Skeletal muscle tissue (tissue), 4 donors: Measurements from ENCODE around the gene KRT80. TPM values are rescaled to one million over a fixed set of nuclear protein-coding genes. Genes with fewer than 3 reads are reported as not detected.

Experiments used
- H3K27ac ChIP-seq: one replicate; pipeline ENCODE4 v1.7.0; 2013; ENCODE audit warnings: mild to moderate bottlenecking, low read depth, low read length, inconsistent platforms
- H3K27me3 ChIP-seq, 3 donors: one replicate each; pipeline ENCODE4 v1.7.0; 2013; ENCODE audit warnings: low read length in 3 of 3; ENCODE audit not compliant: control insufficient read depth in 3 of 3, insufficient read depth in 3 of 3
- H3K36me3 ChIP-seq, 3 donors: one replicate each; pipeline ENCODE4 v1.7.0; 2013; ENCODE audit warnings: low read length in 3 of 3; ENCODE audit not compliant: control insufficient read depth in 3 of 3, insufficient read depth in 3 of 3
- H3K4me1 ChIP-seq, 3 donors: one replicate each; pipeline ENCODE4 v1.7.0; 2013; ENCODE audit warnings: low read length in 3 of 3, mild to moderate bottlenecking in 3 of 3; ENCODE audit not compliant: control insufficient read depth in 3 of 3, insufficient read depth in 3 of 3
- H3K4me3 ChIP-seq, 3 donors: one replicate each; pipeline ENCODE4 v1.7.0; 2013; ENCODE audit warnings: low read length in 3 of 3
- H3K9ac ChIP-seq, 3 donors: one replicate each; pipeline ENCODE4 v1.7.0; 2013; ENCODE audit warnings: low read length in 3 of 3, mild to moderate bottlenecking in 3 of 3, moderate library complexity in 2 of 3, low read depth in 1 of 3
- H3K9me3 ChIP-seq, 3 donors: one replicate each; pipeline ENCODE4 v1.7.0; 2013; ENCODE audit warnings: low read length in 3 of 3; ENCODE audit not compliant: control insufficient read depth in 3 of 3
- total RNA-seq: library from RNA; depleted of rRNA; stranded (reverse); fragments of >200 nt; gene quantifications from one replicate; pipeline ENCODE4 v1.2.3, GENCODE V29; 2014
- donor health status: Osteomylitis.

KRT80 gene
- total RNA-seq, 1 donor from 2014 or later: 0.52 TPM

DNA sequence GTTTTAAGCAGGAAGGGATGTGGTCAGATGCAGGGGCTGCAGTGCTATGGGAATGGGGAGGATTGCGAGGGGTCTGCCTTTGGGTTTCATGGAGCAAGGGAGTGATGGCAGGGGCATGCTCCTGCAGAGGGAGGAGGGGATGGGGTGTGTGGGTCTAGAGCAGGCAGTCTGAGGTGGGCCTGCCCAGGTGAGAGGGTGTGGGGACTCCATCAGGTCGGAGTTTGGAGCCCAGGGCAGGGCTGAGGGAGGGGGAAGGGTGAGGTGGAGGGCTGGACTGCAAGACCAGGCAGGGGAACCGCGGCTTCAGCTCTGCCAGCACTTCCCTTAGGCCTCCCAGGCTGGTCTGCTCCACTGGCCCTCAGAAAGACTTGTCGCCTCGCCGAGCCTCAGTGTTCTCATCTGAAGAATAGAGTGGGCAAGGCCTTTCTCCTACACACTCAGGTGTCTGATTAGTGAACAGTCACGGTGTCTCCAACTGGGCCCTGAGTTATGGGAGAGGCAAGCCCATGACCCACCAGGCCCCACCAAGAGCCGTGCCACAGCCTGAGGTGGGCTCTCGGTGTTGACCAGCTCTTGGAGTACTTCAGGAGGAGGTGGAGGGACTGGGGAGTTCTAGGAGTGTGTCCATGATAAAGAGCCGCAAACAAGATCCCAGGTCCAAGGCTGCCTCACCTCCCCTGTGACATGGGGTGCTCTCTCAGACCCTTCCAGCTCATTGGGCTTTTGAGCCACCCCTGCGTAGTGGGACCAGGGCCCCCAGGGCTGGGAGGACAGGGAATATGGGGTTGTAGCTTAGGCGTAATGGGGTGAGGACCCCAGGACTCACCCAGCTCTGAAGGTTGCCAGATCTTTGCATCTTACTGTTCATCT lies 20.1 kb upstream of the KRT80 start:
- H3K9me3 ChIP-seq: no peaks in the 10 kb centered on the region
- H3K4me3 ChIP-seq: no peak overlapping the region
- H3K27ac ChIP-seq: no peak overlapping the region
- peaks cover 23 to 41% (median 39%) of the 10 kb centered on the region in 3 donors for H3K4me1 ChIP-seq
- H3K27me3 ChIP-seq: no peaks in the 10 kb centered on the region
- H3K9ac ChIP-seq: peak overlapping the region in 1 of 3 donors; percentile 16
- no peaks in the 10 kb centered on the region for H3K36me3 ChIP-seq

DNA sequence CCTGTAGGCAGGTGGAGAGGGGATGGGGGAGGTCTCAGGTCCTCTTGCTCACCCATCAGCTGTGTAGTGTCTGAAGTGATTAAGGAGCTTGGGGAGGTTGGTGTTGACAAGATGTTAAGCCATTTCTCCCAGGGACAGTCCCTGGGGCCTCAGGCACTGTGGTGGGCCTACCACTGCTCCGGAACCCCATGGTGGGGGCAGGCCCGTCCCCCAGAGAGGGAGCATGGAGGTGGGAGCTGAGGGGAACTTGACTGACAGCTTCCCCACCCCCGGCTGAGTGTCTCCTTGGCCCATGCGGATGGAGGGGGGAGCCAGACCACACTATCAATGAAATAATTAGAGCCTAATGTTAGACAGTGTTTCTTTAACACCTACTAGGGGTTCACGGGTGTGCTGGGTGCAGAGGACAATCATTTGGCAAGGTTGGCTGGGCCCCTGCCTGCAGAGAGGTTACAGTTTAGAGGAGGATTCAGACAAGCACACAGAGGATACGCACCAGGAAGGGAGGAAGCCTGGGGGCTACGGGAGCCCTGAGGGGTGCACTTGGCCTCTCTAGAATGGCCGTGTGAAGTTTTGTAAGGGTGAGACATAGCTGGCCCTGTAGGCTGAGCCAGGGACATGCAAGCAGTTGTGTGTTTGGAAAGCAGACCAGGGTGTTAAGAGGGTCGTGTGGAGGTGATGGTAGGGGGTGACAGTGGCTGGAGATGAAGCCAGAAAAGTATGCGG lies 19.3 kb upstream of the KRT80 start:
- H3K36me3 ChIP-seq: no peaks in the 10 kb centered on the region
- H3K9ac ChIP-seq: no peak overlapping the region
- no peaks in the 10 kb centered on the region for H3K9me3 ChIP-seq
- no peak overlapping the region for H3K4me3 ChIP-seq
- H3K27ac ChIP-seq: no peak overlapping the region
- no peaks in the 10 kb centered on the region for H3K27me3 ChIP-seq
- peaks cover 23 to 37% (median 32%) of the 10 kb centered on the region in 3 donors for H3K4me1 ChIP-seq

DNA sequence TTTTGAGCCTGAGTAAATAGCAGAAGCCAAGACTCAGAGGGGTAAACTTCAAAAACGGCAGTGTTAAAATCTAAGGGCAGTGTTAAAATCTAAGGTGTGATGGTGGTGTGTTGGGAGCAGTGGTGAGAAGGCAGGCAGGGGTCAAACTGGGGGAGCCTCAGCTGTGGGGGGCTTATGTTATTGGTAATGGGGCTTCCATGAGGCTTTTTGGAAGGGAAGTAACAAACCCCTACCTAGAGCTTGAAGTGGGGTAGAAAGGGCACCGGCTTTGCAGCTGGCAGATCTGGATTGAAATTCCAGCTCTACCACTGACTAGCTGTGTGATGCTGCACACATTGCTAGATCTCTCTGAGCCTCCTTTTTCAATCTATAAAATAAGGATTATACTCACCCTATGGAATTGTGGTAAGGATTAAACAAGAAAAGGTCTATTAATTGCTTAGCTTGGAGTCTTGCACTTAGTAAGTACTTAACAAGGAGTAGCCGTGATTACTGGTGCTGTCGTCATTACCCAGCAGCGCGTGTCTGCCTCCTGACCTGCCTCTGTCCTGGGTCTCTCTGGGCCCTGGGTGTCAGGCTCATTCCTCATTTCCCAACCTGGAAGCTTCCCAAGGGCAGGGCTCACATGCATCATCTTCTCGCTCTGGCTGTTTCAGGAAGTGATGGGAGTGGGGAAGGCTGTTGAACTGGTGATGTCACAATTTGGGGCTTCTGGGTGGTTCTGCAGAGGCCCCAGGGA lies 18.5 kb upstream of the KRT80 start:
- Histone ChIP-seq H3K4me3 (no peak overlapping the region), H3K4me1 (peaks cover 22 to 32% (median 30%) of the 10 kb centered on the region in 3 donors), H3K9me3 (no peaks in the 10 kb centered on the region), H3K36me3 (no peaks in the 10 kb centered on the region), H3K27ac (no peak overlapping the region), H3K9ac (no peak overlapping the region), H3K27me3 (no peaks in the 10 kb centered on the region)

DNA sequence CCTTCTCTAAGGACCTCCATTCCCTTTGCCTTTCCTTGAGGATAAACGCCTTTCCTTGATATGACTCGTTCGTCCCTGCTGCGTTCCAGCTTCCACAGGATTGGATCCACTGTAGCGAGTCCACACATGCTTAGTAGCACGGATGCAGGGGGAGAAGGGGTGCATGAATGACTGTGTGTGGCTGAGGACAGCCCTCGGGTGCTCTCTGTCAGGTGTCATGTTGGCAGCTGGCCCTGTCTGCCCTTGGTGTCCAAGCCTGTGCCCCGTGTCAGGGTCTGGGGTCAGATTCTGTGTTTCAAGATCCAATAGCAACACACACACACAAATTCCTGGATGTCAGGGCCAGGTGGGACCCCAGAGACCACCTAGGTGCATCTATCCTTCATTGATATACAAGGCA lies 17.5 kb upstream of the KRT80 start:
- Histone ChIP-seq H3K4me1 (peaks cover 22 to 31% (median 29%) of the 10 kb centered on the region in 3 donors), H3K27ac (no peak overlapping the region), H3K27me3 (no peaks in the 10 kb centered on the region)

DNA sequence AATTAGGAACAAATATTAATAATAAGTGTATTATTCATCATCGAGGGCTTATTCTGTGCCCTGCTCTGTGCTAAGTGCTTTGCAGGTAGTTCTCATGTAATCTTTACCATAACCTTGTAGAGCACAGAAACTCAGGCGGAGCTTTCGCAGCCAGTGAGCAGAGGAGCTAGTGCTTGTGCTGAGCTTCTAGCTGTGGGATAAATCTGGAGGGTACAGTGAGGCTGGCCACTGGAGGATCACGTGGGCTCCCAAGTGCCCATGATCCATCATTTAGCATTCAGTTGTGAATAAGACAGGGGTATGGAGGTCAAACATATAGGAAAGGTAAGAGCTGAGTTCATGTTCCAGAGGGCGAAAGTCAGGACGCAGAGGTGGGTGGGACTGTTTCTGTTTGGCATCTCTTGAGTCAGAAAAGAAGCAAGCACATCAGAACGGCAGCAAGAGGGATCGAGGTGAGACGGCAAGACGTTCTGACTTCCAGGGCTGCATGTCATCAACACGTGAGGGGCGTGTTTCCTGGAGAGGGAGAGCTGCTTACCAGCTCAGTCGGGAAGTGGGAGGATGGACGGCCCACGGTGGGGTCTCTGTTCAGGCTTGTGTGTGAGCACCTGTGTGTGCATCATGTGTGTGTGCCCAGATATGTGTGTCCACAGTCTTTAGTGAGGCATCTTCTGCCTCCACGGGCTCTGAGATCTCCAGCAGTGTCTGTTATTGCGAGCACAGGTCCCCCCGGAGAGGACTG lies 16.8 kb upstream of the KRT80 start:
- Histone ChIP-seq H3K4me1 (peaks cover 24 to 31% (median 27%) of the 10 kb centered on the region in 3 donors), H3K4me3 (no peak overlapping the region), H3K27ac (no peak overlapping the region), H3K36me3 (no peaks in the 10 kb centered on the region), H3K27me3 (peaks cover 0 to under 1% (median 0%) of the 10 kb centered on the region in 3 donors), H3K9me3 (no peaks in the 10 kb centered on the region), H3K9ac (no peak overlapping the region)

More for the DNA sequence above, 17.5 kb upstream of the KRT80 start:
- no peaks in the 10 kb centered on the region for H3K9me3 ChIP-seq
- no peak overlapping the region for H3K9ac ChIP-seq
- H3K36me3 ChIP-seq: no peaks in the 10 kb centered on the region
- H3K4me3 ChIP-seq: no peak overlapping the region

DNA sequence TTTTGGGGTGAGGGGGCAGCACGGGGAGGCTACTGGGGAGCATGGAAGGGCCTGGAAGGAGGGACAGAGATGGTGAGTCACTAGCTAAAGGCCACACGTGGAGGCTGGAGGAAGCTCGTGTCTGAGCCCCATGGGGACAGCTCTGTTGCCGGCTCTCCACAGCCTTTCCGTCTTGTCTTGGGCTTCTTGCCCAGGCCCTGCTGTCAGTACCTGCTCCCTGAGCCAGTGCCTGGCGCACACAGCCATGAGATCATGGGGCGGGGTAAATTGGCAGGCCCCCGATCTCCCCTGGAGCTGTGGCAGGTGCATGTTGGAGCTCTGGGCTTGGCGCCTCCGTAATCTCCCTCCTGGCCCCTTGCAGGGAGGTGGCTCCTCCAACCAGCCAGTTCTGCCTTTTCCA lies 16.1 kb upstream of the KRT80 start:
- H3K9me3 ChIP-seq: no peaks in the 10 kb centered on the region
- H3K36me3 ChIP-seq: no peaks in the 10 kb centered on the region
- peaks cover 29 to 36% (median 30%) of the 10 kb centered on the region in 3 donors for H3K4me1 ChIP-seq
- peak overlapping the region in 2 of 3 donors; percentile 3 to 50 for H3K9ac ChIP-seq
- H3K27ac ChIP-seq: no peak overlapping the region
- H3K4me3 ChIP-seq: no peak overlapping the region
- H3K27me3 ChIP-seq: peaks cover 0 to 7% (median 0%) of the 10 kb centered on the region in 3 donors

DNA sequence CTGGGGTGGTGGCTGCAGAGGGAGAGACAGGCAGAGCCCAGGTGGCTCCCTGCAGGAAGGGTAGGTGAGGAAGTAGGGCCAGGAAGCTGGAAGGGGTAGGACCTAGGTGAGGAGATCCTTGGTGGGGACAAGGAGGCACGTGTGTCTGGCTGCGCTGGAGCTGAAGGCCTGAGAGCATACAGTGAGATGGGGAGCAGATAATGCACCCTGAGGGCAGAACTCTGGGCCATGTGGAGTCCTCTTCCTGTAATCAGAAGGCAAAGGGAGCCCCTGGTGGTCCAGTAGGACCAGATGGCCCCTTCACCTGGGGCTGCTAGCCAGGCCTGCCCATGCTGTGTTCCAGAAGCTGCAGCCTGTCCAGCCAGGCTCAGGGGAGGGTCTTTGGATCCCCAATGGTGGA lies 15.3 kb upstream of the KRT80 start:
- H3K9ac ChIP-seq: no peak overlapping the region
- H3K4me3 ChIP-seq: no peak overlapping the region
- no peak overlapping the region for H3K27ac ChIP-seq
- no peaks in the 10 kb centered on the region for H3K9me3 ChIP-seq
- H3K4me1 ChIP-seq: peaks cover 34 to 40% (median 36%) of the 10 kb centered on the region in 3 donors
- H3K27me3 ChIP-seq: peaks cover 0 to 8% (median 0%) of the 10 kb centered on the region in 3 donors
- H3K36me3 ChIP-seq: no peaks in the 10 kb centered on the region

DNA sequence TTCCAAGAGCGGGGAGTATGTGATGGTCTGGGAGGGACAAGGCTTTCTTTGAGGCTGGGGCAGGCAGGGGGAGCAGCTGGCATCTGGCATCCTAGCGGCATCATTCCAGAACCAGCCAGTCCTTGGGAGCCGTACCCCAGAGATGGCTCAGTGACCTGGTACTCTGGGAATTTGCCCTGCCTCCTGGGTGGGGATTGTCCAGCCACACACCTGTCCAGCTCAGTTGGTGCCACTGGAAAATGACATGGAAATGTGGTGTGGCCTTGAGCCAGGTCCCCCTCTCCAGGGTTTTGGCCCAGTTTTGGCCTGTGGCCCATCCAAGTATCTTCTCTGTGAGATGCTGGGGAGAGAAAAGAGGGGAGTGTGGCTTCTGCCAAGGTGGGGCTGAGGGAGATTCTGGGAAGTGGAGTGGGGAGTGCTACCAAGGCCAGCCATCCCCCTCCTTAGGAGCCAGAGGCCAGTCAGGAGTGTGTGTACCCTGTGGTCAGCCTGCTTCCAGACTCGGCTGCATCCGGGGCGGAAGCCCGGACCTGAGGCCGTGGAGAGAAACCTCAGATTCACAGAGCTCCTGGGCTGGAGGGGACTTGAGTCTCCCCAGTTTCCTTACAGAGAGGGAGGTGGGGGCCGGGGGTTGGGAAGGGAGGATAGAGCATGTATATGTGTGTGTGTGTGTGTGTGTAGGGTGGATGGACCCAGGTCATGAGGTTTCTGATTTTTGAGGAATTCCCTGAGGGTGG lies 14.7 kb upstream of the KRT80 start:
- Histone ChIP-seq H3K27me3 (peaks cover 0 to 8% (median 0%) of the 10 kb centered on the region in 3 donors), H3K27ac (no peak overlapping the region), H3K36me3 (no peaks in the 10 kb centered on the region), H3K9me3 (no peaks in the 10 kb centered on the region), H3K9ac (no peak overlapping the region), H3K4me1 (peaks cover 35 to 41% (median 37%) of the 10 kb centered on the region in 3 donors), H3K4me3 (no peak overlapping the region)
